HG02970 (cell line): Measurements from ENCODE around the gene CERS3.
"Not testable (repeated sequence)": the region's sequence is repeated elsewhere in the genome, so short reads cannot be mapped to it uniquely, and the experiment has no call there.

Source experiments
- ATAC-seq: cut with Tn5 transposase; IDR thresholded peaks from one replicate; pipeline ENCODE4 v1.9.1; 2021; ENCODE audit warnings: mild to moderate bottlenecking, moderate library complexity, moderate number of reproducible peaks; ENCODE audit not compliant: unreplicated experiment, low FRiP score

Gene CERS3

GRCh38 chr15:100472736-100473135 lies 56.0 kb downstream of the CERS3 start:
- no peak for ATAC-seq

- no peak for ATAC-seq
Measured at GRCh38 chr15:100471933-100472332, 56.8 kb downstream of the CERS3 start.

GRCh38 chr15:100468285-100468684 lies 60.5 kb downstream of the CERS3 start:
- ATAC-seq = no peak

GRCh38 chr15:100466073-100466472 lies 62.7 kb downstream of the CERS3 start:
- ATAC-seq = no peak

GRCh38 chr15:100464888-100465287 lies 63.9 kb downstream of the CERS3 start:
- no peak for ATAC-seq

- no peak for ATAC-seq
Measured at GRCh38 chr15:100464256-100464655, 64.5 kb downstream of the CERS3 start.

- no peak for ATAC-seq
Measured at GRCh38 chr15:100463515-100463914, 65.2 kb downstream of the CERS3 start.

- no peak for ATAC-seq
Measured at GRCh38 chr15:100461049-100461448, 67.7 kb downstream of the CERS3 start.

GRCh38 chr15:100457201-100457600 lies 71.5 kb downstream of the CERS3 start:
- ATAC-seq = no peak

GRCh38 chr15:100454148-100454547 lies 74.6 kb downstream of the CERS3 start:
- ATAC-seq = no peak

GRCh38 chr15:100448481-100448880 lies 80.3 kb downstream of the CERS3 start:
- no peak for ATAC-seq

GRCh38 chr15:100441063-100441462 lies 87.7 kb downstream of the CERS3 start:
- not testable (repeated sequence) for ATAC-seq

- ATAC-seq = no peak
Measured at GRCh38 chr15:100439514-100439913, 89.2 kb downstream of the CERS3 start.

GRCh38 chr15:100438570-100438969 lies 90.2 kb downstream of the CERS3 start:
- no peak for ATAC-seq

- no peak for ATAC-seq
Measured at GRCh38 chr15:100437261-100437660, 91.5 kb downstream of the CERS3 start.

- no peak for ATAC-seq
Measured at GRCh38 chr15:100434561-100434960, 94.2 kb downstream of the CERS3 start.

GRCh38 chr15:100434038-100434437 lies 94.7 kb downstream of the CERS3 start:
- no peak for ATAC-seq

- no peak for ATAC-seq
Measured at GRCh38 chr15:100433304-100433703, 95.4 kb downstream of the CERS3 start.

- ATAC-seq = no peak
Measured at GRCh38 chr15:100430411-100430810, 98.3 kb downstream of the CERS3 start.

- ATAC-seq = no peak
Measured at GRCh38 chr15:100429116-100429728, 99.5 kb downstream of the CERS3 start.

GRCh38 chr15:100426937-100427336 lies 101.8 kb downstream of the CERS3 start:
- no peak for ATAC-seq

GRCh38 chr15:100405179-100405578 lies 123.6 kb downstream of the CERS3 start:
- ATAC-seq = no peak

- no peak for ATAC-seq
Measured at GRCh38 chr15:100400996-100401395, 127.8 kb downstream of the CERS3 start.
